ENCODE results near the gene ATP9A. TPM values are rescaled to one million over a fixed set of nuclear protein-coding genes. Genes with fewer than 3 reads are reported as not detected.
"Not testable (repeated sequence)": the region's sequence is repeated elsewhere in the genome, so short reads cannot be mapped to it uniquely, and the experiment has no call there.

ATP9A gene
- 39.7 and 53.3 TPM in 2 replicates for total RNA-seq

- peak; percentile 47 for DNase-seq
These were observed at the start of gene ATP9A for GRCh38 chr20:51767867-51768758. ATP9A (minus strand) TSS chr20:51768390; CDS start chr20:51768369, 21 bp downstream.

GRCh38 chr20:51816856-51817255 lies 48.7 kb upstream of the ATP9A start:
- DNase-seq: not testable (repeated sequence)

DNA sequence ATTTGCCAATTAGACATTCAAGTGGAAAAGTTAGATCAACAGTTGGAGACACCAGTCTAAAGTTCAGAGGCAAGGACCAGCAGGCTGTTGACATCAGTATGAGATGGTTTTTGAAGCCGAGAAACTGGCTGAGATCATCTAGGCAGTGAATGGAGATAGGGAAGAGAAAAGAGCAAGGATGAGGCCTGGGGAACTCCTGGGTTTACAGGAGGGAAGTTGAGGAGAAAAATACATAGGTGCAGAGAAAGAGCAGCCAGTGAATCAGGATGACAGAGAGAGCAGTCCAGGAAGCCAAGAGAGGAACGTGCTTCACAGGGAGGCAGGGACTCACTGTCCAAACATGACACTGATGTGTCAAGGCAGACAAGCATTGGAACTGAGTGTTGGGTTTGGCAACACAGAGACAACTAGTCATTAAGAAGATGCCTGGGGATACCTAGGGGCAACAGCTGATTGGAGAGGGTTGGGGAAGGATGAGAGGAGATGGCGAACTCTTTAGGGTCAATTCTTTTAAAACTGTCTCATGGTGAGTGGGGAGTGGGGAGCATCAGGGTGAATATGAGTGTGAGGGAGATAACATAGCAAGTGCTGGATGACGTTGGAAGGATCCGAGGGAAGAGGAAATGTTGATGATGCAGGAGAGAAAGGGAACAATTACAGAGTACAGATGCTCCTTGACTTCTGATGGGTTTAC lies 47.3 kb upstream of the ATP9A start:
- DNase-seq: no peak

- no peak for DNase-seq
These were observed 44.7 kb upstream of the ATP9A start for GRCh38 chr20:51812861-51813260.

DNA sequence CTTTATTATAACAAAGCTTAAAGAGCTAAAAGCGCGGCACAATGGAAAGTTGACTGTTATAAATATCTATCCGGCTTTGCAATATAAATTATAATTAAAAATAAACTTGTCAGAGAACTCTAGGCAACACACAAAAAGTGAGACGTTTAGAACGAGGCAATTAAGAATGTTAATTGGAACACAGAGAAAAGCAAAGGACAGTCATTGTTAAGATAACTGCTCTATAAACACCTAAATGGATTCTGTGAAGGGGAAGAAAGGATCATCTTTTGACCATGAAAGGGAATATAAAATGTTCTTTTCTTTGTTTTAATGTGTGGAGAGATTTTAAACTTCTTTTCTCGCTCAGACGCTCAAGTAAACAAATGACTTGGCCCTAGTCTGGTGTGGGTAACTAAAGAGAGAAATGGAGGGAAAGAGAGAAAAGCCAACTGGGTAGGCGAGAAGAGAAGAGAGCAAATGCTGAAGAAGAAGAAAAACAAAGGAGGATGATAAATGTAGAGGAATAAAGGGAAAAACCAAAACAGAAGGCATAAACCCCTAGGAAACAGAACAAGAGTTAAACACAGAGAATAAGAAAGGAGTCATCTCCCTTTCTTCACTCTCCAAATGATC lies 43.4 kb upstream of the ATP9A start:
- no peak for DNase-seq

DNA sequence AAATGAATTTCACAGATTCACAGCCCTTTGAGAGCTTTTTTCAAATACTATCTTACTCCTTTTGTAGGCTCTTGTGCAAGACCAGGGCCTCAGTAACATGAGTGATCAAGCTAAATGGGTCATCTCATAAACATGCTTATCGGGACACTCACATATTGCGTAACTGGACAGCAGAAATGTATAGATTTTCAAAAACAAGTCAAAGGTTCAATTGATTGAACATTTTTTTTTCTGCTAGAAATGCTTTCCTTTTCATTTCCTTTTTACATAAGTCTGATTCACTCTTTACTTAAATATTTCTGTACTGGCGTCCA lies 42.8 kb upstream of the ATP9A start:
- no peak for DNase-seq

- DNase-seq: no peak
These were observed 42.2 kb upstream of the ATP9A start for GRCh38 chr20:51810155-51811041.

DNA sequence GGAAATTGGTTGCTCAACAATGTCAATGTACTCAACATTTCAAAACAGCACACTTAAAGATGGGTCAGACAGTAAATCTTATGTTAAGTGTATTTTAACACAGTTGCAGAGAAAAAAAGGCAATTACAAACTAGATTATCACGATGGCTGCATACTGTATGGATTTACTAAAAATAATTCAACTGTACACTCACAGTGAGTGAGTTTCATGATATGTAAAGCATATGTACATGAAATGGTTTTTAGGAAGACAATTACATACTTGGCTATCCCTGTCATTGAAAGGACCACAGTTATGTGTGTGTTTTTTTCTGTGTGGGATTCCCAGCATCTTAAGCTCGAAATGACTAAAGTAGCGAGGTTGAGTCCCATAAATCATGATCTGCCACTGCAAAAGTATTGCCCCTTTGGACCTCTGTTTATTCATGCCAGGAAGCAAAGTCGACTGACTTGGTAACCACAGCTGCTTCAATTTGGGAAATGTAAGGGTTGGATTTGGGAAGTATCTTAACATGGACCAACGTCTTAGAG lies 39.6 kb upstream of the ATP9A start:
- no peak for DNase-seq

GRCh38 chr20:51804754-51805153 lies 36.6 kb upstream of the ATP9A start:
- DNase-seq: no peak

- no peak for DNase-seq
These were observed 35.1 kb upstream of the ATP9A start for GRCh38 chr20:51803148-51803854.

GRCh38 chr20:51802170-51802751 lies 34.1 kb upstream of the ATP9A start, which contains the start of gene SALL4:
SALL4 (minus strand) TSS chr20:51802521; CDS start chr20:51802408, 113 bp downstream.
- DNase-seq: peak; percentile 5

DNA sequence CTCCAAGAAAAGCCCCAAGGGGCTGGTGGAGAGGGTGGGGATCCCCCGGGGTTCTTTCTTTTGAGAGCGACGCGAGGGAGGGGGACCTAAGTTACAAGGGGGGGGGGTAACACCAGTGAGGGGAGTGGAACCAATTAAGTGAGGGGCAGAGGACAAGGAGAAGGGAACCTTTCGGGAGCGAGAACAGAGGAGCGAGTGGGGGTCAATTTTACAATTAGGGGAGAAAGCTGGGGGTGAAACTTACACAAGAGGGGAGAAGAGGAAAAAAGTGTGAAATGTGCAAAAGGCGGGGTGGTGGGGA lies 33.6 kb upstream of the ATP9A start:
- DNase-seq: no peak

DNA sequence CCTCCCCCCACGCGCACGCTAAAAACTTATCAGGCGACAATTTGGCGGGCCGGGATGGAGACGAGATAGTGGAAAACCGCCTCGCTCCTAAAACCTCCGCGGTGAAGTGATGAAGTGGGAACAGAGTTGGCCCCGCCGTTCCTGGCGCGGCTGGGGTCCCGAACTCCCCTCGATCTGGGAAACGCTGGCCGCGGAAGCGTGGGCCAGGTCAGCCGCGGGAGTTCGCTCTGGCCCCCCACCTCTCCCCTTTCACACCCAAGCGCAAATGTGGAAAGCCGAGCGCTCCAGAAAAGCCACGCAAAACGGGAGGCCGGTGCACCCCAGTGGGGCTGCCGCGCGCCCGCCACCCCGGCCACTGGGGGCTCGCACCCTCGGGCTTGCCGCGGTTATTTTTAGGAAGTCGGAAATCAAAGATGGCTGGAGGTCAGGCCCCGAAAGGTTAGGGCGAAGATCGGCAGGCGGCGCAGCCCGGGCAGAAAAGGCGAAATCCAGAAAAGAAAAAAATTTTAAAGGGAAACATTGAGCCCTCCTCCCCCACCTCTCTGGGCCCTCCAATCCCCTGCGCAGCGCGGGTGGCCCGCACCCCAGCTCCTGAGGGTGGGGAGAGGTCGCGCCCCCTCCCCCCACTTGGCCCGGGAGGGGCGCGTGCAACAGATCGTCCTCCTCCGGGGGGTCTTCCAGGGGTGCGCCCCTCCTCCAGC lies 33.1 kb upstream of the ATP9A start:
- DNase-seq: peak; percentile 23

- peak; percentile 34 for DNase-seq
These were observed 32.6 kb upstream of the ATP9A start for GRCh38 chr20:51800872-51801121.

GRCh38 chr20:51800060-51800871 lies 32.1 kb upstream of the ATP9A start:
- DNase-seq: peak; percentile 76

DNA sequence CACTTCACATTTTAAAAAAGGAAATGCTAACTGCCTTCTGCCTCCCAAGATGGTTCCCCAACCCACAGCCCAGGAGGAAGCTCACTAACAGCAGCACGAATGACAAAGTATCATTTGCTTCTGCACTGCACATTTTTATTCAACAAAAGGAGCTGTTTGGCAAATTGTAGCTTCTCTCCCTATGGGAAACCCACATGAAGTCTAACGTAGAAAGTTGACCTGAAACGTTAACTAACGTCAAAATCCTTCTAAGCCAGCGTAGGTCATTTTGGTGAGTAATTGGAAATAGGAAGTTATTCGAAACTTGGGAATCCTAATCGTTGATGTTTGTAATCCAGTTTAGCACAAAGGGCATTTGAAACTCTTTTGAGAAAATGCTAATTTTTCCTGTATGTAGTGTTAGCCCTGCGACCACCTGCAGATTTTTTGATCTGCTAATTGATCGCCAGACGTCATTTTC lies 31.2 kb upstream of the ATP9A start:
- no peak for DNase-seq

- no peak for DNase-seq
These were observed 29.3 kb upstream of the ATP9A start for GRCh38 chr20:51797357-51798025.

DNA sequence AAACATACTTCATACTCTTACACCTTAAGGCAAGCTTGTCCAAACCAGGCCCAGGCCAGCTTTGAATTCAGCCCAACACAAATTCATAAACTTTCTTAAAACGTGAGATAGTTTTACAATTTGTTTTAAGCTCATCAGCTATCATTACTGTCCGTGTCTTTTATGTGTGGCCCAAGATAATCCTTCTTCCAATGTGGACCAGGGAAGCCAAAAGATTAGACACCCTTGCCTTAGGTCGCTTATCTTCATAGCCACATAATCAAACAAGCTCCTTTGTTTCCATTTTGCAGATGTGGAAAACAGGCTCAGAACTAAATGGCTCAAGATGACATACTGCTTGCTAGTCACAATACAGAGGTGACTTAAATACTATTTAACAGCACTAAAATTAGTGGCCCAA lies 28.1 kb upstream of the ATP9A start:
- no peak for DNase-seq

DNA sequence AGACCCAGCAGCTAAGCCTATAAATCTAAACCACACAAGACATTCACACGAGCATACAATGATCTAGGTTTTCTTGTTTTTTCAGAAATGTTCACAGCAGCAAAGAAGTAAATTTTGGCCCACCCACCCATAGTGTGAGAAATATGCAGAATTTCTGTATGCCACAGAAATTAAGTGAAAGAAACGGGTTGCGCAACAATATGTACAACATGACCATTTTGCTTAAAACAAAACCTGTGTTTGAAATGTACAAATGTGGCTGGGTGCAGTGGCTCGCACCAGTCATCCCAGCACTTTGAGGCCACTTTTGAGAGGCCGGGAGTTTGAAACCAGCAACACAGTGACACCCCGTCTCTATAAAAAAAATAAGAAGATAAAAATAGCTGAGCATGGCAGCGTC lies 24.8 kb upstream of the ATP9A start:
- no peak for DNase-seq
